ENCODE data around the gene SCN8A.

GRCh38 chr12:51620448-51620847 lies 29.4 kb downstream of the SCN8A start:
- TF ChIP-seq, protein P1, sequence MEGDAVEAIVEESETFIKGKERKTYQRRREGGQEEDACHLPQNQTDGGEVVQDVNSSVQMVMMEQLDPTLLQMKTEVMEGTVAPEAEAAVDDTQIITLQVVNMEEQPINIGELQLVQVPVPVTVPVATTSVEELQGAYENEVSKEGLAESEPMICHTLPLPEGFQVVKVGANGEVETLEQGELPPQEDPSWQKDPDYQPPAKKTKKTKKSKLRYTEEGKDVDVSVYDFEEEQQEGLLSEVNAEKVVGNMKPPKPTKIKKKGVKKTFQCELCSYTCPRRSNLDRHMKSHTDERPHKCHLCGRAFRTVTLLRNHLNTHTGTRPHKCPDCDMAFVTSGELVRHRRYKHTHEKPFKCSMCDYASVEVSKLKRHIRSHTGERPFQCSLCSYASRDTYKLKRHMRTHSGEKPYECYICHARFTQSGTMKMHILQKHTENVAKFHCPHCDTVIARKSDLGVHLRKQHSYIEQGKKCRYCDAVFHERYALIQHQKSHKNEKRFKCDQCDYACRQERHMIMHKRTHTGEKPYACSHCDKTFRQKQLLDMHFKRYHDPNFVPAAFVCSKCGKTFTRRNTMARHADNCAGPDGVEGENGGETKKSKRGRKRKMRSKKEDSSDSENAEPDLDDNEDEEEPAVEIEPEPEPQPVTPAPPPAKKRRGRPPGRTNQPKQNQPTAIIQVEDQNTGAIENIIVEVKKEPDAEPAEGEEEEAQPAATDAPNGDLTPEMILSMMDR (IDR thresholded peaks at IDR 0.05), result no peak
- TF ChIP-seq POLR2A (IDR thresholded peaks at IDR 0.05) (no peak), EP300 (IDR thresholded peaks at IDR 0.05) (no peak)

All from ovary (tissue), 3 donors.